GM21529 (cell line): ENCODE measurements around the gene FAM222B.

Experiments used
- ATAC-seq: cut with Tn5 transposase; IDR thresholded peaks from one replicate; pipeline ENCODE4 v1.9.1; 2021; ENCODE audit not compliant: unreplicated experiment

FAM222B gene

DNA sequence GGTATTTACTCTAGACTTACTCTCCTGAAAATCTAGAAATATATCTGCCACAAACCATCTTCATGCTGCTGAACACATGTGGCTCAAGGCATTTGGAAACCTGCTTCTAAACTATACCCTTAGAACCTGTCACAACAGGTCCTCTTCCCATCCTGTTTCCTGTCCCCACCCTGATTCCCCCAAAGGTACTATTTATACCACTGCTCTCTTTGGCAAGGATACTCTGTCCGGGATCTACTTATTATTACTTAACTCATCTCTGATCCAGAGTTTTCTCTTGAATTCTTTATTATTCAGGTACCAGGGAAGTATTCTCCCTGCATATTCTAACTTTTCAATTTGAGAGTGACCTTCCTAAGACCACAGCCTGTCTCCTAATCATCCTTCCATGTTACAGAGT, 65.4 kb downstream of the FAM222B start:
- ATAC-seq, result no peak

DNA sequence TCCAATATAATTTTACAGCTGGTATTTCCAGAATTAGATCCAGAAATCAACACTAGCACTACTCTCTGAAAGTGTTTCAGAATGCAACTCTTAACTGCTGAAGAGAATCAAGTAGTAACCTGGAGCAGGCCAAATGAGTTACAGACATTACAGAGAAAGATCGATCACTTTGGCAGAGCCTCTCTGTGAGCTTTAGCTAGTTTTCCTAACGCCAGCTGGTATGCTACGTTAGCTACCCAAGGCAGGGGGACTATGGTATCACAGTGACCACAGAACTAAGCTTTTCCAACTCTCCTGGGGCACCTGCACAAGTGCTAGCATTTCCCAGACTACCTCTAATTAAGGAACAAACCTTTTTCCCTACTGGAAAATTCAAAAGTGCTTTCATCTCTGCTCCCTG, 68.4 kb downstream of the FAM222B start:
- ATAC-seq, result no peak

- no peak for ATAC-seq
Observed at GRCh38 chr17:28773736-28774135, 68.9 kb downstream of the FAM222B start.

- no peak for ATAC-seq
Observed at GRCh38 chr17:28765038-28765437, 77.6 kb downstream of the FAM222B start.

- ATAC-seq, result no peak
Observed at GRCh38 chr17:28763804-28764266, 78.8 kb downstream of the FAM222B start.

DNA sequence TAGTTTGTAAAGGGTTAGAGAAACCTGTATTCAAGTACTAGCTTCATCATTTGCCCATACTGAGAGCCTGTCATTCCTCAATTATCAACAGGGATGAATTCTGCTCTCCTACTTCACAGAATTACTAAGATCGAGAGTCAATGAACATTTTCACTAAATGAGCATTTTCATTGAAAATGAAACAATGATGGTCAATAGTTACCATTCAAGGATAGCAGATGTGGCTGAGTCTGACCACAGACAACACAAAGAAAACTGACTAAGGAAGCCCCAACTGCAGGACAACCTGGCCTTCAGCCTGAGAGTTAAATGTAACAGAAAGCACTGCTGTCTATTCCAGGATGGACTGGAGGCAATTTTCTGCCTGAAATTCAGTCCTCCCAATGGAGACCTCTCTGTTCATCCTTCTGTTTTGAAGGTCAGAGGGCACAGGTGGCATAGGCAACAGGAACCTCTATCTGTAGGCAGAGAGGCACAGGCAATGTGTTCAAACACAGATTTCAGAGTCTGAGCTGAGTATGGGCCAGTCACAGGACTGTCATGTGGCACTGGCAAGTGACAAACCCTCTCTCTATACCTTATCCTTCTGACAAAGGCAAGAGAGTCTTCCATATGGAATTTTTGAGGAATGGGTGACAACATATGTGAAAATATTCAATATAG, 79.3 kb downstream of the FAM222B start:
- peak; percentile 67 for ATAC-seq

GRCh38 chr17:28760601-28761562, 81.7 kb downstream of the FAM222B start:
- no peak for ATAC-seq

GRCh38 chr17:28759256-28759865, 83.2 kb downstream of the FAM222B start:
- no peak for ATAC-seq

GRCh38 chr17:28758411-28759121, 84.0 kb downstream of the FAM222B start:
- no peak for ATAC-seq

GRCh38 chr17:28756049-28756804, 86.4 kb downstream of the FAM222B start:
- no peak for ATAC-seq

GRCh38 chr17:28755486-28755885, 87.1 kb downstream of the FAM222B start:
- no peak for ATAC-seq

GRCh38 chr17:28751600-28752366, 90.8 kb downstream of the FAM222B start:
- ATAC-seq, result no peak

- ATAC-seq, result peak; percentile 68
Observed at GRCh38 chr17:28750178-28751047, 92.2 kb downstream of the FAM222B start.

DNA sequence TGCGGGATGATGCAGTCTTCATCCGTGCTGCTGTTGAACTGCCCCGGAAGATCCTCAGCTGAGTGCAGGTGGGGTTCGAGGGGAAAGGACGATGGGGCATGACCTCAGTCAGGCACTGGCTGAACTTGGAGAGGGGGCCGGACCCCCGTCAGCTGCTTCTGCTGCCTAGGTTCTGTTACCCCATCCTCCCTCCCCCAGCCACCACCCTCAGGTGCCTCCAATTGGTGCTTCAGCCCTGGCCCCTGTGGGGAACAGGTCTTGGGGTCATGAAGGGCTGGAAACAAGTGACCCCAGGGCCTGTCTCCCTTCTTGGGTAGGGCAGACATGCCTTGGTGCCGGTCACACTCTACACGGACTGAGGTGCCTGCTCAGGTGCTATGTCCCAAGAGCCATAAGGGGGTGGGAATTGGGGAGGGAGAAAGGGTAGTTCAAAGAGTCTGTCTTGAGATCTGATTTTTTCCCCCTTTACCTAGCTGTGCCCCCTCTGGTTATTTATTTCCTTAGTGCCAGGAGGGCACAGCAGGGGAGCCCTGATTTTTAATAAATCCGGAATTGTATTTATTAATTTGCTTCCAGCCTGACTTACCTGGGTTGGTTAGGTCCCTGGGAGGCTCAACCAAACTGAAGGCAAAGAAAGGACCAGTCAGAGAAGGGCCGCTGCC, 92.9 kb downstream of the FAM222B start:
- no peak for ATAC-seq

DNA sequence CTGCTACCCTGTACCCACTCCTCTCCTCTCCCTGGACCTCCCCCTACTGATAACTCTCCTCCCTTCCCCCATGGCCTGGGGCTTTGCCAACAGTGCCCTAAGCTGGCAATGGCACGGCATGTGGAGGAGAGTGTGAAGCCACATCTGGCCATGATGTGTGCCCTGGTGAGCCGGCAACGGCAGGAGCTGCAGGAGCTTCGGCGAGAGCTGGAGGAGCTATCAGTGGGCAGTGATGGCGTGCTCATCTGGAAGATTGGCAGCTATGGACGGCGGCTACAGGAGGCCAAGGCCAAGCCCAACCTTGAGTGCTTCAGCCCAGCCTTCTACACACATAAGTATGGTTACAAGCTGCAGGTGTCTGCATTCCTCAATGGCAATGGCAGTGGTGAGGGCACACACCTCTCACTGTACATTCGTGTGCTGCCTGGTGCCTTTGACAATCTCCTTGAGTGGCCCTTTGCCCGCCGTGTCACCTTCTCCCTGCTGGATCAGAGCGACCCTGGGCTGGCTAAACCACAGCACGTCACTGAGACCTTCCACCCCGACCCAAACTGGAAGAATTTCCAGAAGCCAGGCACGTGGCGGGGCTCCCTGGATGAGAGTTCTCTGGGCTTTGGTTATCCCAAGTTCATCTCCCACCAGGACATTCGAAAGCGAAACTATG, 93.6 kb downstream of the FAM222B start:
- ATAC-seq, result no peak

DNA sequence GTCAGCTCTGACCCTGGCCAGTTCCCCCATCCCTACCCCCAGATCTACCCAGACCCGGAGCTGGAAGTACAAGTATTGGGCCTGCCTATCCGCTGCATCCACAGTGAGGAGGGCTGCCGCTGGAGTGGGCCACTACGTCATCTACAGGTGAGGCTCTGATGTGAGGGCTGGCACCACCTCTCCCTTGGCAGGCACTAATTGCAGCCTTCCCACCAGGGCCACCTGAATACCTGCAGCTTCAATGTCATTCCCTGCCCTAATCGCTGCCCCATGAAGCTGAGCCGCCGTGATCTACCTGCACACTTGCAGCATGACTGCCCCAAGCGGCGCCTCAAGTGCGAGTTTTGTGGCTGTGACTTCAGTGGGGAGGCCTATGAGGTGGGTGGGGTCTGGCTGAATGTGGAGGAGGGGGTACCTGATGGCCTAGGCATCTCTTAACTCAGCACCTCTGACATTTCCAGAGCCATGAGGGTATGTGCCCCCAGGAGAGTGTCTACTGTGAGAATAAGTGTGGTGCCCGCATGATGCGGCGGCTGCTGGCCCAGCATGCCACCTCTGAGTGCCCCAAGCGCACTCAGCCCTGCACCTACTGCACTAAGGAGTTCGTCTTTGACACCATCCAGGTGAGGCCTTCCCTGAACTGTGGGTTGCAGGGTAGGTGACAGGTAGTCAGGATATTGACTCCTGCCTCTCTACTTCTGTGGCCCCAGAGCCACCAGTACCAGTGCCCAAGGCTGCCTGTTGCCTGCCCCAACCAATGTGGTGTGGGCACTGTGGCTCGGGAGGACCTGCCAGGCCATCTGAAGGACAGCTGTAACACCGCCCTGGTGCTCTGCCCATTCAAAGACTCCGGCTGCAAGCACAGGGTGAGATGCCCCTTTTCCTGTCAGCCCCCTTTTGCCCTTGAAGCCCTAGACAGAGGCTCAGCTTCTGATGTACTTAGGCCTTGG, 94.5 kb downstream of the FAM222B start:
- no peak for ATAC-seq
